PC-9 (cell line): ENCODE results near the gene MPZL1.

Experiments
- EZH2 ChIP-seq: fragments of 200-600 bp; sonication (generic); IDR thresholded peaks from 2 replicates; pipeline ENCODE4 v1.8.0; 2017; ENCODE audit warnings: antibody characterized with exemption, low read depth
- TF ChIP-seq, protein P1 (sequence below): fragments of 200-600 bp; sonication (generic); conservative IDR thresholded peaks from 2 replicates; pipeline ENCODE4 v1.6.1; 2017; ENCODE audit warnings: mixed run types, antibody characterized with exemption, mild to moderate bottlenecking, moderate library complexity

DNA sequence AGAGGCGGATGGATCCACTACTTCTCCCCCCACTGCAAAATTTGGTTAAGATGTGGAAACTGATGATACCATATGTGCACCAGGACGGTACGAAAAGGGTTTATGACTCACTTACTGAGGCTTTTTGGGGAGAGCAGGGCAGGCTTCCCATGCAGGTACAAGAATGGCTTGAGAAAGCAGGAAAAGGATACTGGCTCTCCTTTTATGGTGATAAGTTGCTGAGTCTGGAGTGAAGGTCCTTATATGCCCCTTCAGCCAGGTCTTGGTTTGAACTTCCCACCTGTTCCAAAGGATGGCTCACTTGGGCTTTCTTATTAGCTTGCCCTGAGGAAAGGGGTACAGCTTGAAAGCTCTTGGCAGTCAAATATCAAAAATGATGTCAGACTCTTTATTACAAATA, 23.1 kb downstream of the MPZL1 start:
- TF ChIP-seq, protein P1, sequence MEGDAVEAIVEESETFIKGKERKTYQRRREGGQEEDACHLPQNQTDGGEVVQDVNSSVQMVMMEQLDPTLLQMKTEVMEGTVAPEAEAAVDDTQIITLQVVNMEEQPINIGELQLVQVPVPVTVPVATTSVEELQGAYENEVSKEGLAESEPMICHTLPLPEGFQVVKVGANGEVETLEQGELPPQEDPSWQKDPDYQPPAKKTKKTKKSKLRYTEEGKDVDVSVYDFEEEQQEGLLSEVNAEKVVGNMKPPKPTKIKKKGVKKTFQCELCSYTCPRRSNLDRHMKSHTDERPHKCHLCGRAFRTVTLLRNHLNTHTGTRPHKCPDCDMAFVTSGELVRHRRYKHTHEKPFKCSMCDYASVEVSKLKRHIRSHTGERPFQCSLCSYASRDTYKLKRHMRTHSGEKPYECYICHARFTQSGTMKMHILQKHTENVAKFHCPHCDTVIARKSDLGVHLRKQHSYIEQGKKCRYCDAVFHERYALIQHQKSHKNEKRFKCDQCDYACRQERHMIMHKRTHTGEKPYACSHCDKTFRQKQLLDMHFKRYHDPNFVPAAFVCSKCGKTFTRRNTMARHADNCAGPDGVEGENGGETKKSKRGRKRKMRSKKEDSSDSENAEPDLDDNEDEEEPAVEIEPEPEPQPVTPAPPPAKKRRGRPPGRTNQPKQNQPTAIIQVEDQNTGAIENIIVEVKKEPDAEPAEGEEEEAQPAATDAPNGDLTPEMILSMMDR, result no peak
- TF ChIP-seq EZH2, result no peak
